Hypothalamus (tissue), 51 donors: ENCODE results near the gene TMEM150B.

Source experiments
- DNase-seq, 51 donors: peaks; one replicate each; lab custom pipeline; 2025; lab: John Stamatoyannopoulos, UW

The TMEM150B gene

GRCh38 chr19:55279770-55280643, 45.1 kb downstream of the TMEM150B start, which contains the start of gene HSPBP1:
TSS of gene HSPBP1 (minus strand) at chr19:55280110. CDS start at chr19:55279608, 502 bp downstream.
- peak; percentile 52 to 96 (median 87) for DNase-seq

GRCh38 chr19:55279340-55279739, 45.8 kb downstream of the TMEM150B start:
- no peak for DNase-seq

- DNase-seq, result no peak
Observed at GRCh38 chr19:55278391-55279135, 46.6 kb downstream of the TMEM150B start.

- DNase-seq, result no peak
Observed at GRCh38 chr19:55277494-55277893, 47.6 kb downstream of the TMEM150B start.

GRCh38 chr19:55276720-55277430, 48.3 kb downstream of the TMEM150B start:
- DNase-seq, result no peak

- no peak for DNase-seq
Observed at GRCh38 chr19:55275851-55276719, 49.1 kb downstream of the TMEM150B start.

- DNase-seq, result no peak
Observed at GRCh38 chr19:55273978-55274707, 51.0 kb downstream of the TMEM150B start.

GRCh38 chr19:55272142-55272541, 53.0 kb downstream of the TMEM150B start:
- DNase-seq, result no peak

- no peak for DNase-seq
Observed at GRCh38 chr19:55270172-55270942, 54.8 kb downstream of the TMEM150B start.

GRCh38 chr19:55269299-55269698, 55.8 kb downstream of the TMEM150B start:
- peak in 2 of 51 donors; percentile 28 to 32 for DNase-seq

GRCh38 chr19:55266840-55267239, 58.3 kb downstream of the TMEM150B start:
- DNase-seq, result no peak

GRCh38 chr19:55266404-55266803, 58.7 kb downstream of the TMEM150B start:
- no peak for DNase-seq

GRCh38 chr19:55265723-55266386, 59.3 kb downstream of the TMEM150B start:
- DNase-seq, result no peak

GRCh38 chr19:55265173-55265572, 60.0 kb downstream of the TMEM150B start:
- DNase-seq, result no peak

GRCh38 chr19:55264531-55264930, 60.6 kb downstream of the TMEM150B start:
- no peak for DNase-seq
